Astrocyte of the cerebellum (primary cell): ENCODE results near the gene PLD1.
A peak's percentile ranks its signal among the peaks of the same experiment; 100 is the strongest.

Experiments used
- DNase-seq: peaks from one replicate; pipeline ENCODE4 v3.0.0-alpha.2; 2011; ENCODE audit warnings: low read depth
- H3K4me3 ChIP-seq: 2 replicates; pipeline ENCODE4 v1.5.1; 2011; ENCODE audit warnings: mild to moderate bottlenecking, low read depth, low read length, moderate library complexity
- CTCF ChIP-seq: IDR thresholded peaks from 2 replicates; pipeline ENCODE4 v1.5.1; 2012; ENCODE audit warnings: low read length, low read depth, moderate library complexity, mild to moderate bottlenecking; ENCODE audit errors: missing control alignments
- in situ Hi-C: cut with HindIII; loops from 2 replicates; pipeline ENCODE4 v1.10.0; 2017; ENCODE audit warnings: low sequenced_read_pairs

PLD1 gene

GRCh38 chr3:171660188-171660587 lies 150.1 kb downstream of the PLD1 start:
- no peak for TF ChIP-seq CTCF
- H3K4me3 ChIP-seq = no peak overlapping the region
- in situ Hi-C loops = no loop called here
- no peak for DNase-seq

GRCh38 chr3:171658841-171659240 lies 151.4 kb downstream of the PLD1 start:
- no peak overlapping the region for H3K4me3 ChIP-seq
- in situ Hi-C loops = loop anchor here (10.0 kb wide), 1 partner anchor 126 kb away; no protein-coding TSS in a partner anchor
- TF ChIP-seq CTCF = no peak
- no peak for DNase-seq

GRCh38 chr3:171654809-171655208 lies 155.5 kb downstream of the PLD1 start:
- DNase-seq = peak; percentile 63
- in situ Hi-C loops = loop anchor here (10.0 kb wide), 1 partner anchor 130 kb away; no protein-coding TSS in a partner anchor

DNA sequence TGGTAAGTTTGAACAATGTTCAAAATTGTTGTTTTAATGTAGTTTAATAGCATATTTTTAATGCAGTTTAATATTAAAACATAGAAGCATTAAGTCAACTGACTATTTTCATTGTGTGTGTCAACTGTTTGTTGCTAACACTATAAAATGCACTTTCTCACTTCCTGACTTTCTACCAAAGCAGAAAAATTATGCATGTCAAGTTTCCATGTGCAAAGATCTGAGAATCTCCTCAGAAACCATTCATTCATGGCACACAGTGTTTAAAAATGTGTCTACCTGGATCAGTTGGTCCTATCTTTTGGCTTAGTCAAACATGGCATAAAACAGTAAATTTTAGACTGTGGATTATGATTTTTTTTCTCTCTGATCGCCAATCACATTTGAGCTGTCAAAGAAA lies 156.0 kb downstream of the PLD1 start:
- TF ChIP-seq CTCF = no peak
- in situ Hi-C loops = loop anchor here (10.0 kb wide), 1 partner anchor 130 kb away; no protein-coding TSS in a partner anchor
- no peak for DNase-seq
- no peak overlapping the region for H3K4me3 ChIP-seq

More at GRCh38 chr3:171654809-171655208, 155.5 kb downstream of the PLD1 start:
- TF ChIP-seq CTCF = no peak
- no peak overlapping the region for H3K4me3 ChIP-seq

DNA sequence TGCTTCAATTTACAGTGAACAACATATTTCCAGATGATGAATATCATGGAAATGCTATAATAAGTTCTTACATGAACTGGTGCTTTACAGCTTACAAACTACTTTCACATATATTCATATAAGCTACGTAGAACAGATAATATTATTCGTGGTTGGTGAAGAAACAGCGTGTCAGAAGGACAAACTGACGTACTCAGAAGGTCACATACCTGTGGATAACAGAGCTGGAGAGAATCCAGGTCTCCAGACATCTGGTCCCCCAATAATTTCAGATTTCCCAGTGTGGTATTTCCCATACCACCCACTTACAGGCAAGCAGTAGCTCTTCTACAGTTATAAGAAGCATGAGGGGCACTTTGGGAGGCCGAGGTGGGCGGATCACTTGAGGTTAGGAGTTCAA lies 156.6 kb downstream of the PLD1 start:
- in situ Hi-C loops = loop anchor here (10.0 kb wide), 1 partner anchor 131 kb away; no protein-coding TSS in a partner anchor
- no peak overlapping the region for H3K4me3 ChIP-seq
- no peak for TF ChIP-seq CTCF
- DNase-seq = peak; percentile 18

GRCh38 chr3:171652932-171653331 lies 157.4 kb downstream of the PLD1 start:
- in situ Hi-C loops = loop anchor here (10.0 kb wide), 1 partner anchor 132 kb away; no protein-coding TSS in a partner anchor
- H3K4me3 ChIP-seq = no peak overlapping the region
- TF ChIP-seq CTCF = no peak
- no peak for DNase-seq
